HepG2 (cell line): ENCODE measurements around the gene ANP32A. TPM values are rescaled to one million over a fixed set of nuclear protein-coding genes. Genes with fewer than 3 reads are reported as not detected.
A peak's percentile ranks its signal among the peaks of the same experiment; 100 is the strongest.

Source experiments
- AKAP8 ChIP-seq: sonication (generic); formaldehyde crosslinking; IDR thresholded peaks from 2 replicates; pipeline ENCODE4 v1.5.1; 2020; ENCODE audit warnings: mild to moderate bottlenecking, missing genetic modification reagents
- ASH2L ChIP-seq: fragments of 300-600, 200-600 bp; sonication (generic); IDR thresholded peaks from 2 replicates; pipeline ENCODE4 v1.7.0; 2017; ENCODE audit warnings: low read depth, mild to moderate bottlenecking, moderate library complexity, mixed read lengths, low read length; ENCODE audit not compliant: insufficient read length
- DMAP1 ChIP-seq: IDR thresholded peaks from 2 replicates; pipeline ENCODE4 v1.6.1; 2016
- FOXJ3 ChIP-seq: sonication (generic); formaldehyde crosslinking; IDR thresholded peaks from 2 replicates; pipeline ENCODE4 v1.4.0; 2020; ENCODE audit warnings: missing genetic modification reagents, mild to moderate bottlenecking, borderline replicate concordance
- GABPB1 ChIP-seq: IDR thresholded peaks from 2 replicates; pipeline ENCODE4 v1.6.1; 2016; ENCODE audit warnings: mild to moderate bottlenecking, missing genetic modification reagents, moderate library complexity, missing compliant biosample characterization
- KDM2A ChIP-seq: sonication (generic); formaldehyde crosslinking; IDR thresholded peaks from 2 replicates; pipeline ENCODE4 v1.4.0; 2020; ENCODE audit warnings: low read depth, missing genetic modification reagents, borderline replicate concordance
- MAFG ChIP-seq: sonication (generic); formaldehyde crosslinking; IDR thresholded peaks from 2 replicates; pipeline ENCODE4 v1.5.1; 2020; ENCODE audit warnings: mild to moderate bottlenecking, missing genetic modification reagents
- NKX3-1 ChIP-seq: sonication (generic); formaldehyde crosslinking; IDR thresholded peaks from 2 replicates; pipeline ENCODE4 v1.5.0; 2020; ENCODE audit warnings: missing genetic modification reagents
- NR1H2 ChIP-seq: sonication (generic); formaldehyde crosslinking; IDR thresholded peaks from 2 replicates; pipeline ENCODE4 v1.8.1; 2022; ENCODE audit warnings: low read depth, missing genetic modification reagents, borderline replicate concordance
- PITX1 ChIP-seq: sonication (generic); formaldehyde crosslinking; IDR thresholded peaks from 2 replicates; pipeline ENCODE4 v1.5.1; 2020; ENCODE audit warnings: mild to moderate bottlenecking, missing genetic modification reagents
- POGZ ChIP-seq: sonication (generic); formaldehyde crosslinking; IDR thresholded peaks from 2 replicates; pipeline ENCODE4 v1.4.0; 2020; ENCODE audit warnings: mild to moderate bottlenecking, missing genetic modification reagents
- POLR2AphosphoS5 ChIP-seq: IDR thresholded peaks from 2 replicates; pipeline ENCODE4 v1.6.1; 2012; ENCODE audit warnings: low read depth, low read length
- RBFOX2 ChIP-seq: fragments of 200-400 bp; formaldehyde crosslinking; IDR thresholded peaks from 2 replicates; pipeline ENCODE4 v1.6.1; 2017; ENCODE audit warnings: low read depth, mild to moderate bottlenecking, low read length
- TBP ChIP-seq: sonication (generic); formaldehyde crosslinking; IDR thresholded peaks from 2 replicates; pipeline ENCODE4 v1.5.0; 2020; ENCODE audit warnings: missing genetic modification reagents
- XBP1 ChIP-seq: sonication (generic); formaldehyde crosslinking; IDR thresholded peaks from 2 replicates; pipeline ENCODE4 v1.5.0; 2020; ENCODE audit warnings: missing genetic modification reagents
- ZBTB7A ChIP-seq: sonication (generic); formaldehyde crosslinking; IDR thresholded peaks from 2 replicates; pipeline ENCODE4 v1.8.0; 2022; ENCODE audit warnings: mild to moderate bottlenecking, missing genetic modification reagents
- ZC3H4 ChIP-seq: sonication (generic); formaldehyde crosslinking; IDR thresholded peaks from 2 replicates; pipeline ENCODE4 v1.4.0; 2020; ENCODE audit warnings: missing genetic modification reagents, borderline replicate concordance
- ZFX ChIP-seq: sonication (generic); formaldehyde crosslinking; IDR thresholded peaks from 2 replicates; pipeline ENCODE4 v1.4.0; 2020; ENCODE audit warnings: mild to moderate bottlenecking, low read depth, missing genetic modification reagents, moderate library complexity
- ZNF143 ChIP-seq: sonication (generic); formaldehyde crosslinking; IDR thresholded peaks from 2 replicates; pipeline ENCODE4 v1.4.0; 2020; ENCODE audit warnings: missing genetic modification reagents
- ZNF274 ChIP-seq: sonication (generic); formaldehyde crosslinking; IDR thresholded peaks from 2 replicates; pipeline ENCODE4 v1.5.1; 2020; ENCODE audit warnings: mild to moderate bottlenecking, missing genetic modification reagents
- ZNF350 ChIP-seq: sonication (generic); formaldehyde crosslinking; IDR thresholded peaks from 2 replicates; pipeline ENCODE4 v1.4.0; 2020; ENCODE audit warnings: mild to moderate bottlenecking, low read depth, missing genetic modification reagents, borderline replicate concordance
- ZNF501 ChIP-seq: sonication (generic); formaldehyde crosslinking; IDR thresholded peaks from 2 replicates; pipeline ENCODE4 v1.5.1; 2020; ENCODE audit warnings: mild to moderate bottlenecking, moderate library complexity, missing genetic modification reagents
- ZNF878 ChIP-seq: sonication (generic); formaldehyde crosslinking; IDR thresholded peaks from 2 replicates; pipeline ENCODE4 v1.8.1; 2023; ENCODE audit warnings: mild to moderate bottlenecking, missing genetic modification reagents, moderate library complexity
- polyA plus RNA-seq, 8 experiments: library from polyadenylated mRNA; depleted of rRNA in 3 of 8; stranded (reverse) in 7 of 8; unstranded in 1 of 8; fragments of >200 nt; fragmentation: Illumina TruSeq in 4 of 8; extraction: Trizol in 4 of 8; gene quantifications; 2 replicates each; pipeline versions ENCODE4 v1.2.1 to v1.2.3, GENCODE V29; 2011 to 2016; ENCODE audit warnings: low read depth in 4 of 8, missing spikeins in 1 of 8, mixed read lengths in 1 of 8; ENCODE audit not compliant: insufficient read depth in 1 of 8
- total RNA-seq, 5 experiments: library from RNA; depleted of rRNA; stranded (reverse); fragments of >200 nt; fragmentation: Illumina TruSeq; extraction: Trizol; gene quantifications; 2 replicates each; pipeline ENCODE4 v1.2.3, GENCODE V29; 2016; ENCODE audit warnings: low read depth in 1 of 5
- TF ChIP-seq, protein P1 (sequence below): sonication (generic); formaldehyde crosslinking; IDR thresholded peaks from 2 replicates; pipeline ENCODE4 v1.8.1; 2023; ENCODE audit warnings: mild to moderate bottlenecking, missing genetic modification reagents, borderline replicate concordance
- TF ChIP-seq, protein P2 (sequence below): sonication (generic); formaldehyde crosslinking; IDR thresholded peaks from 2 replicates; pipeline ENCODE4 v1.4.0; 2020; ENCODE audit warnings: missing genetic modification reagents
- TF ChIP-seq, protein P3 (sequence below): sonication (generic); formaldehyde crosslinking; IDR thresholded peaks from 2 replicates; pipeline ENCODE4 v1.9.0; 2021; ENCODE audit warnings: missing genetic modification reagents, borderline replicate concordance

Gene ANP32A
- total and polyA plus RNA-seq, 2 of the 13 experiments (the other 11 are each of a cell fraction or from before 2014, with no cell fraction given), result 60.6 to 206 TPM

DNA sequence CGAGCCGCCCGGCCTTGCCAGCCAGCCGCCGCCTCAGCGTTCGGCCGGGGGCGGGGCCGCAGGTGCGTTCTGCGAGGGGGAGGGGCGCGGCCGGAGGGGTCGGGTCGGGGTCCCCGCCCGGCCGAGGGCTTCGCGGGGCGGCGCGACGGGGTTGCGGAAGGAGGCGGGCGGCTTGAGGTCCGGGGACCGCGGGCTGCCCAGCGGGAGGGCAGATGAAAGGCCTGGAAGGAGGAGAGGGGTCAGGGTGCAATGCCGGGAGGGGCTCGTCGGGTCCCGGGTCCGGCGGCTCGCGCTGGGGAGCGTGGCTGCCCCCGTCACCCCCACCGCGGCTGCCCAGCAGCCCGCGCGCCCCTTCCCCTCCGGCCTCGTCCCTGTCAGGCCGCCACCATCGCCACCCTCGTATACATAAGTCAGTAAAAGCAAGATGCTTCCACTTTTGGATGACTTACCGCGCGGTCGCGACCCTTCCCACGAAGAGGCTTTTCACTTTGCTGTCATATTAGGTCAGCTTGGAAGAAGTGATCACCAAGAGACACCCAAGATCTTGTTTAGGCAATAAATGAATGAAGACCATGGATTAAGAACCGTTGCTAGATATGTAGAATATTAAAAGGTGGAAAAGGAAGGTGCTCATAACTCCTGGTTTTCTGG lies 620 bp upstream of the ANP32A start (continued):
- TF ChIP-seq NKX3-1, result no peak
- TF ChIP-seq POLR2AphosphoS5, result no peak
- TF ChIP-seq ZFX, result peak; percentile 22; the same call in 1 of the 2 replicates
- peak; percentile 55 for TF ChIP-seq ZBTB7A (CRISPR knock-in tag)
- TF ChIP-seq FOXJ3 (CRISPR knock-in tag), result no peak
- TF ChIP-seq ZNF350 (CRISPR knock-in tag), result no peak
- TF ChIP-seq ZNF143 (CRISPR knock-in tag), result no peak
- no peak for TF ChIP-seq TBP (CRISPR knock-in tag)
- TF ChIP-seq, protein P1, sequence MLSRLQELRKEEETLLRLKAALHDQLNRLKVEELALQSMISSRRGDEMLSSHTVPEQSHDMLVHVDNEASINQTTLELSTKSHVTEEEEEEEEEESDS (CRISPR knock-in tag), result 0 out of 2 replicates have a peak, but pooled peaks have one; percentile 23
- TF ChIP-seq ASH2L, result peak; percentile 33
- peak; percentile 43; the same call in 1 of the 2 replicates for TF ChIP-seq GABPB1 (CRISPR knock-in tag)
- peak; percentile 39 for TF ChIP-seq KDM2A (CRISPR knock-in tag)
- TF ChIP-seq, protein P2, sequence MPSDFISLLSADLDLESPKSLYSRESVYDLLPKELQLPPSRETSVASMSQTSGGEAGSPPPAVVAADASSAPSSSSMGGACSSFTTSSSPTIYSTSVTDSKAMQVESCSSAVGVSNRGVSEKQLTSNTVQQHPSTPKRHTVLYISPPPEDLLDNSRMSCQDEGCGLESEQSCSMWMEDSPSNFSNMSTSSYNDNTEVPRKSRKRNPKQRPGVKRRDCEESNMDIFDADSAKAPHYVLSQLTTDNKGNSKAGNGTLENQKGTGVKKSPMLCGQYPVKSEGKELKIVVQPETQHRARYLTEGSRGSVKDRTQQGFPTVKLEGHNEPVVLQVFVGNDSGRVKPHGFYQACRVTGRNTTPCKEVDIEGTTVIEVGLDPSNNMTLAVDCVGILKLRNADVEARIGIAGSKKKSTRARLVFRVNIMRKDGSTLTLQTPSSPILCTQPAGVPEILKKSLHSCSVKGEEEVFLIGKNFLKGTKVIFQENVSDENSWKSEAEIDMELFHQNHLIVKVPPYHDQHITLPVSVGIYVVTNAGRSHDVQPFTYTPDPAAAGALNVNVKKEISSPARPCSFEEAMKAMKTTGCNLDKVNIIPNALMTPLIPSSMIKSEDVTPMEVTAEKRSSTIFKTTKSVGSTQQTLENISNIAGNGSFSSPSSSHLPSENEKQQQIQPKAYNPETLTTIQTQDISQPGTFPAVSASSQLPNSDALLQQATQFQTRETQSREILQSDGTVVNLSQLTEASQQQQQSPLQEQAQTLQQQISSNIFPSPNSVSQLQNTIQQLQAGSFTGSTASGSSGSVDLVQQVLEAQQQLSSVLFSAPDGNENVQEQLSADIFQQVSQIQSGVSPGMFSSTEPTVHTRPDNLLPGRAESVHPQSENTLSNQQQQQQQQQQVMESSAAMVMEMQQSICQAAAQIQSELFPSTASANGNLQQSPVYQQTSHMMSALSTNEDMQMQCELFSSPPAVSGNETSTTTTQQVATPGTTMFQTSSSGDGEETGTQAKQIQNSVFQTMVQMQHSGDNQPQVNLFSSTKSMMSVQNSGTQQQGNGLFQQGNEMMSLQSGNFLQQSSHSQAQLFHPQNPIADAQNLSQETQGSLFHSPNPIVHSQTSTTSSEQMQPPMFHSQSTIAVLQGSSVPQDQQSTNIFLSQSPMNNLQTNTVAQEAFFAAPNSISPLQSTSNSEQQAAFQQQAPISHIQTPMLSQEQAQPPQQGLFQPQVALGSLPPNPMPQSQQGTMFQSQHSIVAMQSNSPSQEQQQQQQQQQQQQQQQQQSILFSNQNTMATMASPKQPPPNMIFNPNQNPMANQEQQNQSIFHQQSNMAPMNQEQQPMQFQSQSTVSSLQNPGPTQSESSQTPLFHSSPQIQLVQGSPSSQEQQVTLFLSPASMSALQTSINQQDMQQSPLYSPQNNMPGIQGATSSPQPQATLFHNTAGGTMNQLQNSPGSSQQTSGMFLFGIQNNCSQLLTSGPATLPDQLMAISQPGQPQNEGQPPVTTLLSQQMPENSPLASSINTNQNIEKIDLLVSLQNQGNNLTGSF (CRISPR knock-in tag), result no peak
- no peak for TF ChIP-seq MAFG (CRISPR knock-in tag)
- 0 out of 2 replicates have a peak, but pooled peaks have one; percentile 47 for TF ChIP-seq ZNF274
- no peak for TF ChIP-seq DMAP1 (CRISPR knock-in tag)
- TF ChIP-seq ZC3H4, result no peak; the same call in 1 of the 2 replicates
- 0 out of 2 replicates have a peak, but pooled peaks have one; percentile 2 for TF ChIP-seq PITX1 (CRISPR knock-in tag)
- no peak for TF ChIP-seq XBP1
- TF ChIP-seq ZNF501 (CRISPR knock-in tag), result no peak
- TF ChIP-seq AKAP8 (CRISPR knock-in tag), result no peak
- TF ChIP-seq NR1H2 (CRISPR knock-in tag), result no peak
- no peak for TF ChIP-seq POGZ (CRISPR knock-in tag)
- TF ChIP-seq ZNF878 (CRISPR knock-in tag), result no peak
- peak; percentile 46 for TF ChIP-seq RBFOX2
- TF ChIP-seq, protein P3, sequence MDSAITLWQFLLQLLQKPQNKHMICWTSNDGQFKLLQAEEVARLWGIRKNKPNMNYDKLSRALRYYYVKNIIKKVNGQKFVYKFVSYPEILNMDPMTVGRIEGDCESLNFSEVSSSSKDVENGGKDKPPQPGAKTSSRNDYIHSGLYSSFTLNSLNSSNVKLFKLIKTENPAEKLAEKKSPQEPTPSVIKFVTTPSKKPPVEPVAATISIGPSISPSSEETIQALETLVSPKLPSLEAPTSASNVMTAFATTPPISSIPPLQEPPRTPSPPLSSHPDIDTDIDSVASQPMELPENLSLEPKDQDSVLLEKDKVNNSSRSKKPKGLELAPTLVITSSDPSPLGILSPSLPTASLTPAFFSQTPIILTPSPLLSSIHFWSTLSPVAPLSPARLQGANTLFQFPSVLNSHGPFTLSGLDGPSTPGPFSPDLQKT (CRISPR knock-in tag), result no peak
